Suprapubic skin (tissue), 3 donors: ENCODE data around the gene PRPS2.

Experiments used
- EP300 ChIP-seq: sonication (generic); formaldehyde crosslinking; IDR thresholded peaks from one replicate; pipeline ENCODE4 v1.6.1; 2017; ENCODE audit warnings: antibody characterized with exemption
- POLR2A ChIP-seq, 2 donors: fragments of 450-650 bp; IDR thresholded peaks; one replicate each; pipeline ENCODE4 v1.6.1; 2017; ENCODE audit warnings: antibody characterized with exemption in 2 of 2, mild to moderate bottlenecking in 2 of 2, moderate library complexity in 2 of 2
- TF ChIP-seq, protein P1 (sequence below), 2 donors: fragments of 200-600 bp in 1 of 2; fragments of 450-650 bp in 1 of 2; sonication (generic) in 1 of 2; IDR thresholded peaks; one replicate each; pipeline ENCODE4 v1.5.1; 2016 to 2019; ENCODE audit warnings: antibody characterized with exemption in 2 of 2, mild to moderate bottlenecking in 1 of 2, moderate library complexity in 1 of 2

- TF ChIP-seq, protein P1, sequence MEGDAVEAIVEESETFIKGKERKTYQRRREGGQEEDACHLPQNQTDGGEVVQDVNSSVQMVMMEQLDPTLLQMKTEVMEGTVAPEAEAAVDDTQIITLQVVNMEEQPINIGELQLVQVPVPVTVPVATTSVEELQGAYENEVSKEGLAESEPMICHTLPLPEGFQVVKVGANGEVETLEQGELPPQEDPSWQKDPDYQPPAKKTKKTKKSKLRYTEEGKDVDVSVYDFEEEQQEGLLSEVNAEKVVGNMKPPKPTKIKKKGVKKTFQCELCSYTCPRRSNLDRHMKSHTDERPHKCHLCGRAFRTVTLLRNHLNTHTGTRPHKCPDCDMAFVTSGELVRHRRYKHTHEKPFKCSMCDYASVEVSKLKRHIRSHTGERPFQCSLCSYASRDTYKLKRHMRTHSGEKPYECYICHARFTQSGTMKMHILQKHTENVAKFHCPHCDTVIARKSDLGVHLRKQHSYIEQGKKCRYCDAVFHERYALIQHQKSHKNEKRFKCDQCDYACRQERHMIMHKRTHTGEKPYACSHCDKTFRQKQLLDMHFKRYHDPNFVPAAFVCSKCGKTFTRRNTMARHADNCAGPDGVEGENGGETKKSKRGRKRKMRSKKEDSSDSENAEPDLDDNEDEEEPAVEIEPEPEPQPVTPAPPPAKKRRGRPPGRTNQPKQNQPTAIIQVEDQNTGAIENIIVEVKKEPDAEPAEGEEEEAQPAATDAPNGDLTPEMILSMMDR (IDR thresholded peaks at IDR 0.05) = no peak
- TF ChIP-seq POLR2A (IDR thresholded peaks at IDR 0.05) = no peak
- TF ChIP-seq EP300 = no peak
These were observed 7.9 kb downstream of the PRPS2 start for GRCh38 chrX:12799118-12799517.
